GM19467 (cell line): ENCODE measurements around the gene NRXN3.

Source experiments
- ATAC-seq: cut with Tn5 transposase; IDR thresholded peaks from one replicate; pipeline ENCODE4 v1.9.1; 2021; ENCODE audit warnings: mild to moderate bottlenecking, moderate library complexity; ENCODE audit not compliant: unreplicated experiment

NRXN3 gene

DNA sequence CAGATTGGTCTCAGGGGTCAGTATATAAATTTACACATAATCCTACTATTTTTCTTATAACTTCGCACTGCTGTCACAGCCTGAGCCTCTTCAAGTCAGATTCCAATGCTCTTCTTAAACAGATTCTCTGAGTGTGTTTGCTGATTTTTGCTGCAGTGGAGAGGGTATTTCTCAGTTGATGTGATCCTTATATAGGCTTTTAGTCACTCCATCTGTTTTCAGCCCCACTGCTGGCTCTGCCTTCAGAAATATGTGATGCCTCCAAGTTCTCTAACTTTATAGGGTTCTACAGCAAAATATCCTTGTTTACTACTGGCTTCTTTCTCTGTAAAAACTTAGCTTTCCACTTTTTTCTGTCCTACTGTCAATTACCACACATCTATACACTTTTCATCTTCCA is 702.7 kb downstream of the NRXN3 start:
- ATAC-seq: no peak

DNA sequence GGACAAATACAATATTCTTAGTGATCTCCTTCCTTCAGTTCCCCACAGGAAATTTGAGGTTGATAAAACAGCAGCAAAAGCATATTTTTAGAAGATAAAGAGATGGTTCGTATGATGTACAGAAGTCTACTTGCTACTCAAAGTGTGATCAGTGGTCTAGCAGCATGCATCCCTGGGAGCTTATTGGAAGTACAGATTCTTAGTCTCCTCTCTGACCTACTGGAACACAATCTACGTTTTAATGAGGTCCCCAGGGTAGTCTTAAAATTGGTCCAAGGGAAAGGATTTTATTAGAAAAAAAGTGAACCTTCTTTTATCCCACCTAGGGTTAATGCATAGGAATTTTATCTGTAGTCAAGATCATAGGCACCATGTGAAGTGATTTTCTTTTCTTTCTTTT is 703.4 kb downstream of the NRXN3 start:
- ATAC-seq: no peak

DNA sequence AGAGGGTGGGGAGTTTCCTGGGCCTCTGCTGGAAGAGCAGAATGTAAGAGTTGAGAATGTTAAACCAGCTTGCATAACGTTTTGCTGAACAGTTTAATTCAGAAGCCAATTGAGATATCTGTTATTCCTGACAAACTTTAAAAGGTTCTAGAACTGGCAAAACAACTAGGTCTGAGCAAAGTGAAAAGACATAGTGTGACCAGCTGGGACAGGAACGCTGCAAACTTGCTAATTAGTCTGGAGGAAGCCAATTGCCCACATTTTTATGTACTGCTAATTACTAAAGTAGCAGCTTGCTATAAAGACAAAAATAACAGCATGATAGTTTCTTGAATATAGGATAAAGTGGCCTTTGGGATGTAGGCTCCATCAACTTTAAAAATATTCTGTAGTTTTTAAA is 704.9 kb downstream of the NRXN3 start:
- no peak for ATAC-seq

DNA sequence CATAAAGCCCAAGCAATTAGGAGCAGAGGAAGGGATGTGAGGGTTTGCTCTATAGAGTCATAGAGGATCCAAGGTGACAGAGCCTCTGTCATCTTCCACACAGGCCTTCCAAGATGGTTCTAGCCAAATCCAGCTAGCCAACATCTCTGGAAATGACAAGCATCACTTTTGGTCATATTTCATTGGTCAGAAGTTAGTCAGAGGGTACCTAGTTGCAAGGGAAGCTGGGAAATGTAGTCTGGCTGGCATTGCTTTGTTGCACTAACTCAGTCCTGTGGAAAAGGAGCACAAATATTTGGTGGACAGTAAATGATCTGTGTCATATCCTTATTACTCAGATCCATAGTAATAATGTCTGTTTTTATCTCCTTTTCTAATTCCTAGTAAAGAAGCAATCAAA is 715.7 kb downstream of the NRXN3 start:
- no peak for ATAC-seq

DNA sequence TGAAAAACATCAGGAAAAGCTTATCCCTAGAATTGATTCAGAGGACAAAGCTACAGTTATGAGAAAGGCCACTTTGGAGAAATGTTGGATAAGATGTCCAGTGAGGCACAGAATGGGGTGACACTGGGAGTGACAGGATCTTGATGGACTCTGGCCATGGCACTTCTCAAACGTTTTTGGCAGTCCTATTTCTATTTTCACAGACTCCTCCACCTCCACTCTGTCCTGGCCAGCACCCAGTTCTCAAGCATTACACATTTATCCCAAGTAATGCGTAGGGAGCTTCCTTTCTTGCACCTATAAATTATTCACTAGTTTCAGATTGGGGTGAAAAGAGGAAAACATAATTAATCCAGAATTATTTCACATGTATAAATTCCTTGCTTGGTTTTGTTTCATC is 727.3 kb downstream of the NRXN3 start:
- ATAC-seq: no peak

DNA sequence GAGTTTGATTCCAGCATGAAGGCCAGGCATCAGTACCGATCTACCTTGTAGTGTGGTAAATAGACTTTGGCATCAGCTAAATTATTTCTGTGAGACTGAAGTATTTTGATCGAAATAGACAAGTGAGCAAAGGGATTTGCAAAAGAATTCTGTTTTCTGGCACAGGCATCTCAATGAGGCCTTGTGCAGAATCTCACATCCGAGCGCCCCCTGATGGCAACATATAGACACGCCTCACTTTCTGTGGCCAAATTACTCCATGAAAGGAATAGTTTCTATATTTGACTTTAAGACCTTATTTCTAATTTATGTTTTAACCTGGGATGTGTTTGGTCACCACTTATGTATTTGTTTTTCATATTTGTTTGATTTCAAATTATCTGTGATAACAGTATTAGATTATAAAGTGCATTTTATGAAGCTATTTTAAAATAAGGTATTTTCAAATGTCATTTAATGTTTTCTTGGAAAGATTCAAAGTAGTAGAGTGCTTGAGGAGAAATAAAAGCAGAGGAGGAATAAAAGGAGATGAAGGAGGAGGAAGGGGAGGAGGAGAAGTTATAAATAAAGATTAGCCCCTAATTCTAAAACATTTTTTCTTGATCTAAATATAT is 731.9 kb downstream of the NRXN3 start:
- no peak for ATAC-seq

DNA sequence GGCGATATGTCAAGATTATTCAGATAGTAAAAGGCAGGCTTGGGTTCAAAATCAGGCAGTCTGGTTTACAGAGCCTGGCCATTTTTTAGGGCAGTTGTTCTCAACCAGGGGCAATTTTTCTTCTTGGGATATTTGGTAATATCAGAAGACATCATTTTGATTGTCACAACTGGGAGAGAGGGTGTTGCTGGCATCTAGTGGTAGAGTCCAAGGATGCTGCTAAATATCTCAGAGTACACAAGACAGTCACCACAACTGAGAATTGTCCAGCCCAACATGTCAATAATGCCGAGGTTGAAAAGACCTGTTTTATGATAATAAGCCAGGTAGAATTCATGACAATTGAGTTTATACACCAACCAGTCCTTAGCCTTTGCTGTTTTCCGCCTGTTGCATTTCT is 733.9 kb downstream of the NRXN3 start:
- no peak for ATAC-seq

DNA sequence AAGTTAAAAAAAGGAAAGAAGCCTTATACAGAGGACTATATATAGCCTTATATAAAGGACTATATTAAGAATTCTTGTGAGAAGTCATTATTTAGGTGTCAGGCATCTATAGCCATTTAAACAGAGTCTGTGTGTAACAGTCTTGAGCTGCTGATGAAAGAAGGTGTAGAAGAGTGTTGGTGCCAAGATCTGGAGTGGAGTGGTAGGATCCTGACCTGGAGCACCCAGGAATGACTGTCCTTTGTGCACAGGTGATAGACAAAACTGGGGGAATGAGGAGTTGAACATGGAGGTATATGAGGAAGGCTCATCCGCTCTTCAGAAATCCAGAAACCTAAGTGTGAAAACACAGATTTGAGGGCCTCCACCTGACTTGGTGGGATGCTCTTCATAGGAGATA is 747.3 kb downstream of the NRXN3 start:
- ATAC-seq: no peak

DNA sequence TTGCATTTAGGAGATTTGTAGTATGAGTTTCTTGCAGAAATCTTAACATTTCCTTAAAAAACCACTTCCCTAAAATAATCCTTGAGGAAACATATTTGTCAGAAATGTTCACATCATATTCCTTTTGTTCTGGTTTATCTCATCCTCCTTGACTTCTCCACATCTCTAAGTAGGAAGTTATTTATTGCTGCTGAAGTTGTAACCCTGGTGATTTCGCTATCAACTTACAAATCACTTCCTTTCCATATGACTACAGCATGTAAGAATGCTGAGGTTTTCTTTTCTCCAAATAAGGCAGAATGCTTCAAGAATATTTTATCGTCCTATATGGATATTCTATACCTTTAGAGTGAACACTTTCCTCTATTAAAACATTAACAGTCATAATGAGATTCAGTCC is 751.7 kb downstream of the NRXN3 start:
- ATAC-seq: no peak

DNA sequence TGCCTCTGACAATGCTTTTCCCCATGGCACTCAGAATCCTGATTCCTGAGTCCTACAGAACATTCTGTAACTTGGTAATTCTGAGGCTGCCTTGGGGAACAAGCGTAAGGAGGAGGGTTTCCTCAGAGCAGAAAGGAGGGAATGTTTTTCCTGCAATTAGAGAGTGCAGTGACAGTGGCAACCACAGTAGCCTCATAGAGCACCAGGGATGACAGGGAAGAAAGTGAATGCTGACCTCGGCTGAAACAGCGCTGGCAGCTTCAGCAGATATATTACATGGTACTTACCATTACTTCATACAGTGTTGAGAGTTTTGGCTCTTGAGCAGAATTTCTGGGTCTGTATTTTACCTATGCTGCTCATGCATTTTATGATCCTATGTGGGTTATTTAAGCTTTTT is 757.1 kb downstream of the NRXN3 start:
- no peak for ATAC-seq

DNA sequence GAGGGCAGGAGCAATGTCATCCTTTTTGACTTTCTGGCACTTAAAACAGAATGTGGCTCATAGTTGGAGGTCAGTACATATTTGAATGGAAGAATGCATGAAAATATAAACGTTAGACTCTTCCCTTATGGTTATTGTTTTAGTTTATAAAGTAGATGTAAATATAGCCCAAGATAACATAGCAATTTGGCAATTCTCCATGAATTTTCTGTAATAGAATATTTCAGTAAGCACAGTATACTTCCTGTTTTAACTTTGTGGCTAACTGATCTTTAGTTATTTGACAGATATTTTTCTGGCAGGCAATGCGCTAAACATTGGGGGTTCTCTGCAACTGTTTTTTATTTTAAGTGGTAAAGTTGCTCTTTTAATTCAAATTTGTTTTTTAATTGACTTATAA is 763.0 kb downstream of the NRXN3 start:
- ATAC-seq: no peak

DNA sequence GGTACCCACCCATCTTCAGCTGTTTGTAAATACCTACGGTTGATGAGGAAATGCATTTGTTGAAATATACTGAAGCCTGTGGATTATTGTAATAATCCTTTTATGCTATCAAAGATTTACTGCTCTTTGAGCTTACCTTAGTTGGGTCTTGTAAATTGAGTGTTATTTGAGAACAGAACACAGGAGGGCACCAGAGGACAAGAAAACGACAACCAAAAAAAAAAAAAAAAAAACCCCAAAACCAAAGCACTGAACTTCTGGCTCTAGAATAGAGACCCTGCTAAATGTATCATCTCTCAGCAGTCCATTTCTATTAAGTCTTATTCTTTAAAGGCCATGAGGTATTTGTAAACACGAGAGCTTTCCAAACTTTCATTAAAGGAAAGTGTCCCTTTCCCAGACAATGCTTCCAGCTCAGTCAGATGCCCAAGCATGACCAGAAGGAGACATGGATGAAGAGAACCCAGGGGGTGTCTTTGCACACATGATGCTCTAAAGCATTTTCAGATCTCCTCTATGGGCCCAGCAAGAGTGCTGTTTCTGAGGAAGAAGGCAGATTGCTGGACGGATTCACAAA is 763.9 kb downstream of the NRXN3 start:
- ATAC-seq: no peak

DNA sequence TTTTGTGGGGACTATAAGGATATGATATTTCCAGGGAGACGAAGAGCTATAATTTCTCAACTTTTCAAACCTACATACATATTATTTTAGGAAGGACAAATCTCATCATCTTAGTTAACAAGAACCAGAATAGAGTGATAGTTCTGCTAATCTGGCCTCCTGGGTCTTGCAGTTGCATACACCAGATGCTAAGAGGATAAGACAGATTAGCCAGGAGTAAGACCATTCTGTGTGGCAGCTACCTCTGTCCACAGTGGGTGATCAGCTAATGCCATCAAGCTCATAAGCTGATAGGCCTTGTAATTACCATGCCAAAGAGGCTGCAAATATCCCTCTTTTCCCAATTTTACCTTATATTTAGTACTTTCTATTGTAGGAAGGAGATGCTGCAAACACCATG is 776.8 kb downstream of the NRXN3 start:
- ATAC-seq: no peak

DNA sequence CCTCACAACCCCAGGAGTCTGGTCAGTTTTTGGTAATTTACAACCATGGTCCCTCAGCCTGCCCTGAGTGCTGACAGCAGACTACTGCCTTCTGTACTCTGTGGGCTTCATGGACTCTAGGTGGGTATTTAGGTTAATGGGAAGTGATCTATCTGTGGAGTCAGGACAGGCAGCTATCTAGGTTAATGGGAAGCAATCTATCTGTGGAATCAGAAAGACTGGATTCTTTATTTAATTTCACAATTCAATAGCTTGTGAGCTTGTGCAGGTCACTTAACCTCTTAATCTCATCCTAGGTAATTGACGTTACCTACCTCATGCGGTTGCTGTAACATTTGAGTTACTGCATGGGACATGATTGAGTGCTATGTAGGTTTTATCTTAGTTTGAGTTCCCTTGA is 777.5 kb downstream of the NRXN3 start:
- no peak for ATAC-seq

DNA sequence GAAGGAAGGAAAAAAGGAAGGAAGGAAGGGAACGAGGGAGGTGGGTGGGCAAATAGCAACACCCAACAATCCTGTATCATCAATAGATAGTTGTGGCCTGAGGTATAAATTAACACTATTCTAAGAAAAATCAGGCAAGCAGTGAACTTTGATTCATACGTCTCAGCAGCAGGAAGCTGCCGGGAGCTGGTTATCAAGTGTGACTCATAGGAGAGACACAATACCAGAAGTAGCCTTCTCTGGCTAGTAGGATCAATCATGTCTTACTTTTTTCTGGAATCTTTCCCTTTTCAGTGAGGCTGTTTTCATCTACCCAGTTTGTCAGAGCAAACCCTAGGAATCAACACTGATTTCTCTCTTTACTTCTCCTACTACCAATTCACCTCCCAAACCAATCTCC is 780.5 kb downstream of the NRXN3 start:
- no peak for ATAC-seq

DNA sequence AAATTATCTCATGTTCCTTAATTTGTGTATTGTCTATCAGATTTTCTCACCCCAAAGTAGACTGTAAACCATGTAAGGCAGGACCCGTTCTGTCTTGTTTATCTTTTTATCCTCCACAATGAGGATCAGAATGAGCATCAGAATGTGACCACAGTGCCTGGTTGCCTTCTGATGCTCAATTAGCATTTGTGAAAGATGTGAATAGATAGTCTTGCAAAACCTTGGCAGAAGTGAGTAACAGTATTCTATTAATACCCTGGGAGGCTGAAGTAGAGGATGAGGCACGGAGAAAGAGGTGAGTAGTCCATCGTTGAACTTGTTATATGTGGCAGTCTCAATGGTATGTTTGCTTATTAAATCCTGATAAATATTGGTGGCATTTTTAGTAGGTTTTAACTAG is 781.4 kb downstream of the NRXN3 start:
- ATAC-seq: no peak

DNA sequence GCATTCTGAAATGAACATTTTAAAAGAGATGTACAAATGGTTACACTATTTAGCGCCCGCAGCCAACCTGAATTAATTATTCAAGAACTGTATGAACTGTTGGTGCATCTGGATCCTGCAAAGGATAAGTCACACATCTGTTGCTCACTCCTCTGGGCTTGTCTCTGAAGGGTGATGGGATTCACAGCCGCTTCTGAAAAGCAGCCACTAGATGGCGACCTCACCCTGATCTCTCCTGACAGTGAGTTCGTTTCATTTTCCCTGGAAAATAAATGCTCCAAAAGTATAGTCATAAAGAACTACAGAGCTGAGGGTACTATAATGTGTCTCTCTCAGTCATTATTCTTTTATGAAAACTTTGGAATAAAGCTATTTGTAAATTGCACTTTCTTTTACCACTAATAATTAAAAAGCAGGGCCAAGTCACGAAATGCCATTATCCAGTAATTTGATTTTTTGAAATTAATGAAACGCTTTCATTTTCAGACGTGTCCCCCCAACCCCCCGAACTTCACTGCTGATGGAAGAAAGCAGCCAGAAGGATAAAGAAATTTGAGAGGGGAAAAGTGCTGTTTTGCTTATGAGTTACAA is 789.6 kb downstream of the NRXN3 start:
- ATAC-seq: peak; percentile 76

DNA sequence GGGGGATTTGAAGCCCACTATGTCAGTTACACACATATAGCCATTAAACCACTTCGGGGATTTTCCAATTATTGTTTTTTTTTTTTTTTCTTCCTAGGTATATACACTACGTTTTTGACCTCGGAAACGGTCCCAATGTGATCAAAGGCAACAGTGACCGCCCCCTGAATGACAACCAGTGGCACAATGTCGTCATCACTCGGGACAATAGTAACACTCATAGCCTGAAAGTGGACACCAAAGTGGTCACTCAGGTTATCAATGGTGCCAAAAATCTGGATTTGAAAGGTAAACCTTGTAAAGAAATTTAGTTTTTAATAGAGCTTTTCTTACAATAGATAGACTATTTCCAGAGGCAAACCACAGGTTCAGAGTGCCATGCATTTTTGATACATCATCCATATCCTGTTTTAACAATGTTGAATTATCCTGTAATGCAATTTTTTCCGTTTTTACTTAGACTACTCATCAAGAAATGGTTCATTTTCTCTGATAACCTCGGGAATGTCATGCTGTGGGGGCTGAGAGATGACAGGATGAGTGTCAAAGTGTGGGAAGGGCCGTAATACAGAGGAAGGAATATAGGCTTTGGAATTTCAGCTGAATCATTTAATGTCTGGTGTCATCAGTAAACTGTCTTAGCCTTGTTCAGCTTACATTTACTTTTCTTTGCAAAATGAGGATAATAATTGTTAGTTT is 797.1 kb downstream of the NRXN3 start:
- no peak for ATAC-seq

DNA sequence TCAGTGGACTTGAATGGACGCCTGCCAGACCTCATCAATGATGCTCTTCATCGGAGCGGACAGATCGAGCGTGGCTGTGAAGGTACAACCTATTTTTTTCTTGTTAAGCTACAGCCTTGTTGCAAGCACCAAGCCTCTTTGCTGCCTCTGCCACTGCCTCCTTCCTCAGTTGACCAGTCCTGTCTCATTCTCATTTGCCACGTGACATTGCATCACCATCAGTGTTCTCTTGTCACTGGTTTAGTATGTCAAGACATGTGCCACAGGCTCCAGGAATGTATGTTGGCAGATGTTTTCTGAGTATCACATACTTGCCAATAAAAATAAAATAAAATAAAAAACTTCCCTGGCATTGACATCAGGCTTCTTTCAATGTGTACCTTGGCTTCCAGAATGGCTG is 798.1 kb downstream of the NRXN3 start:
- no peak for ATAC-seq

DNA sequence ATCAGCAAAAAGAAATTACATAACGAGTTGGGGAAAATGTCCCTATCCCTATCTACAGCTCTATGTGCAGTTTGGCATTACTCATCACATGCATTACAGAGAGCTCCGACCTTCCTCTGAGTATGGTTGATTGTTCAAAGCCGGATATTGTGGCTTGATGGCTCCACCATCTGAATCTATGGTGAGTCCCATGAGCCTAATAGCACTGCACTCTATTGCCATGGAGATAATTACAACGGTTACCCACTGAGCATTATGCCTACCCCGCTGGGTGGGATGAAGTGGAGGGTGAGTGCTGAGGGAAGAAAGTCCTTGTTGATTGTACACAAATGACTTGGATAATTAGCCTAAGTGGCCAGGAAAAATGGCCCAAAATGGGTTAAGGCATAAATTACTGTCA is 800.5 kb downstream of the NRXN3 start:
- no peak for ATAC-seq

DNA sequence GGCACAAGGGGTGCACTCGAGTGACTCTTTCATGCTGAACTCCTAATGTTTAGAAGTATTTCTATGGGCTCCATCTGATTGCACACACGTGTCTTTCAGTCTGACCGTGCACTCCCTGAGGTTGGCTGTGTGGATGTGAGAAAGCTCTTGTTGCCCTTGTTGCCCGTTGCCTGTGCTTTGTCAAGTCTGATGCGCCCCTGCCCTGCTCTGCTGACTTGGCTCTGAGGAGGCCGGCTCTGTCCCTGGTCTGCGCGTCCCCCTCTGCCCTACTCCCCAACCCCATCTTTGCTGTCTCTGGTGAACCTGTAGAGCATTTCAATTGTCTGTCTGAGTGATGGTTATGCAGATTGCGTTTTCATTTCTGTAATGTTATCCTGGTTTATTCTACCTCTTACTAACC is 802.3 kb downstream of the NRXN3 start:
- ATAC-seq: no peak

DNA sequence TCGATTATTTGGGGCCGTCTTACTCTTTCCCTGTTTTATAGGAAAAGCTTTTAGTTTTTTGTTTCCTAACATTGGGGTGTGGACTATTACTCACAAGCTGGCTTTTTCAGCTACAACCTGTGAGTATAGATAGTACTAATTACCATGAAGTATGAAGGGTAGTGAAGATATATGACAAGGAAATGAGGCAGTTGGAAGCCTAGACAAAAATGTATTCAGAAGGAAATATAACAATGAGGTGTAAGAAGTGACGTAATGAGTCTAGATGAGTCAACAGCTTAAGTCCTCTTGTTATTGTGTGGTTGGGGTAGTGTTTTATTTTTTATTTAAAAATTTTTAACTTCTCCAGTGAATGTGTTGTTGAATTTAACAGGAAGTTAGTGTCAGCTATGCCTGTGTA is 804.5 kb downstream of the NRXN3 start:
- no peak for ATAC-seq
